Measurements from ENCODE around the gene C3orf52.

Gene C3orf52

GRCh38 chr3:112117415-112117814 lies 31.2 kb downstream of the C3orf52 start:
- no peak for DNase-seq (ENCODE audit: insufficient read length, low spot score)
- FAIRE-seq, result no peak

- no peak for DNase-seq (ENCODE audit: insufficient read length, low spot score)
- no peak for FAIRE-seq
Measured at GRCh38 chr3:112117841-112118571, 31.8 kb downstream of the C3orf52 start.

- no peak for FAIRE-seq
Measured at GRCh38 chr3:112119962-112120836, 34.0 kb downstream of the C3orf52 start.

GRCh38 chr3:112121577-112122547 lies 35.7 kb downstream of the C3orf52 start:
- no peak for DNase-seq (ENCODE audit: insufficient read length, low spot score)
- no peak for FAIRE-seq

More at GRCh38 chr3:112119962-112120836, 34.0 kb downstream of the C3orf52 start:
- DNase-seq (ENCODE audit: insufficient read length, low spot score), result no peak

GRCh38 chr3:112122870-112123269 lies 36.7 kb downstream of the C3orf52 start:
- FAIRE-seq (no peak), DNase-seq (ENCODE audit: insufficient read length, low spot score) (no peak)

- DNase-seq (ENCODE audit: insufficient read length, low spot score) (no peak), FAIRE-seq (no peak)
Measured at GRCh38 chr3:112123548-112123947, 37.4 kb downstream of the C3orf52 start.

GRCh38 chr3:112124907-112125607 lies 38.9 kb downstream of the C3orf52 start:
- DNase-seq (ENCODE audit: insufficient read length, low spot score) (no peak), FAIRE-seq (no peak)

GRCh38 chr3:112126511-112126911 lies 40.3 kb downstream of the C3orf52 start:
- FAIRE-seq, result no peak
- peak; percentile 23 for DNase-seq (ENCODE audit: insufficient read length, low spot score)

- DNase-seq (ENCODE audit: insufficient read length, low spot score) (no peak), FAIRE-seq (peak; percentile 13)
Measured at GRCh38 chr3:112127522-112128494, 41.6 kb downstream of the C3orf52 start.

GRCh38 chr3:112128843-112129727 lies 42.9 kb downstream of the C3orf52 start:
- DNase-seq (ENCODE audit: insufficient read length, low spot score) (peak; percentile 44), FAIRE-seq (peak; percentile 26)

GRCh38 chr3:112129925-112130637 lies 43.9 kb downstream of the C3orf52 start:
- no peak for FAIRE-seq
- DNase-seq (ENCODE audit: insufficient read length, low spot score), result no peak

- DNase-seq (ENCODE audit: insufficient read length, low spot score) (no peak), FAIRE-seq (no peak)
Measured at GRCh38 chr3:112130638-112130993, 44.4 kb downstream of the C3orf52 start.

GRCh38 chr3:112131111-112131510 lies 44.9 kb downstream of the C3orf52 start:
- DNase-seq (ENCODE audit: insufficient read length, low spot score) (no peak), FAIRE-seq (no peak)

- no peak for FAIRE-seq
- DNase-seq (ENCODE audit: insufficient read length, low spot score), result no peak
Measured at GRCh38 chr3:112132088-112132487, 45.9 kb downstream of the C3orf52 start.

- FAIRE-seq, result no peak
- no peak for DNase-seq (ENCODE audit: insufficient read length, low spot score)
Measured at GRCh38 chr3:112132554-112132953, 46.4 kb downstream of the C3orf52 start.

- FAIRE-seq, result no peak
Measured at GRCh38 chr3:112132975-112133448, 46.8 kb downstream of the C3orf52 start, which contains the start of gene GCSAM. TSS of gene GCSAM (minus strand) at chr3:112133248. CDS start at chr3:112133120, 128 bp downstream.

More at GRCh38 chr3:112132975-112133448, 46.8 kb downstream of the C3orf52 start, which contains the start of gene GCSAM:
- DNase-seq (ENCODE audit: insufficient read length, low spot score), result no peak
